Superior temporal gyrus (tissue), 1 donor: Measurements from ENCODE around the gene AFAP1.

Experiments
- DNase-seq: peaks from one replicate; pipeline ENCODE4 v3.0.0-alpha.2; 2016; ENCODE audit errors: extremely low spot score

AFAP1 gene

DNA sequence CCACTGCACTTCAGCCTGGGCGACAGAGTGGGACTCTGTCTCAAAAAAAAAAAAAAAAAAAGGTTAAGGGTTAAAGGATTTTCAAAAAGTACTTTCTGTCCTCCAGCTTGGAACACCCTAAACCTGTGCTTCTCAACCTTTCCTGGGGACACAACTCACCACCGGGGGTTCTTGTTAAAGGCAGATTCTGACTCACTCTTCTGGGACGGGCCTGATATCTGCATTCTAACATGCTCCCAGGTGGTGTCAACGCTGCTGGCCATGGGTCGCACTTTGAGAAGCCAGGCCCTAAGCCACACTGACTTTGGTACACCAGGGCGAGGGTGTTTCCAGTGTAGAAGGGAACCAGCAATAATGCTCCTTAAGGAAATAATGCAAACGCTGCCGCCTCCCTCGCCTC is 46.1 kb downstream of the AFAP1 start:
- DNase-seq: no peak

- DNase-seq: no peak
These were observed 47.2 kb downstream of the AFAP1 start for GRCh38 chr4:7892212-7893019.

DNA sequence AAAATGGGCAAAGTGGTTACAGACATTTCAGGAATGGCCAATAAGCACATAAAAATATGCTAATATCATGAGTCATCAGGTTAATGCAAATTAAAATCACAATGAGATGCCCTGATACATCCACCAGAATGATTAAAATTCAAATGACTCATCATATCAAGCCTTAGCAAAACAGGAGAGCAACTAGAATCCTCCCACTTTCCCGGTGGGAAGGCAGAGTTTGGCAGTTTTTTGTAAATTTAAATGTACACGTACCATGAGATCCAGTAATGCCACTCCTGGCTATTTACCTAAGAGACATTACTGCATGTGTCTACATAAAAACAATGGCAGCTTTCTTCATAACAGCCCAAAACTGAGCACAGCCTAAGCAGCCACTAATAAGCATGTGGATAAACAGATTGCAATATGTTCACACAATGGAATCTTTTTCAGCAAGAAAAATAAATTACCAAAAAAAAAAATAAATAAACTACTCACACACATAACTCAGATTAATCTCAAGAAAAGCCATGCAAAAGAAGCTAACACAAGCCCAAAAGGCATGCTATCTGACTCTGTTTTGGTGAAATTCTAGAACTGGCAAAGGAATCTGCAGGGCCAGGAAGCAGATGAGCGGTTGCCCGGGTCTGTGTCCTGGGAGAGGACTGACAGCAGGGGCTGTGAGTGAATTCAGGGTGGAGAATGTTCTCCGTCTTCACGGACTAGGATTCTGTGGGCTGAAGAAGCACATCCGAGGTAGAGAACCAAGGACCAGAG is 48.8 kb downstream of the AFAP1 start:
- DNase-seq: no peak

DNA sequence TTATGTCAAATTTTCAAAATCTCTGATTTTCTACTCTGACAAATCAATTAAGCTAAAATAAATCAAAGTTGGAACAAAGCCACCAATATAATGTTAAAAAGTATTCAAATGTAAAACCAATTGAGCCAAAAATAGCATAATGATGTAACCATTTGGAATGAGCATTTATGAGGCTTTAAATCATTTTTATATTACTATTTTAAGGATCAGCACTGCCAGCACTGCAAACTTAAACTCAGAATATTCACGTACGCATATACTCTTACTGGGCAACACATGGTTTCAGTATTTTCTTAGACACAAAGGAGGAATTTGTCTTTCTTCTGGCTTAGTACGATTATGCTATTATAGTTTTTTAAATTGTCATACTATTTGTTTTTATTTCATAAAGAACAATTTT is 52.2 kb downstream of the AFAP1 start:
- no peak for DNase-seq

DNA sequence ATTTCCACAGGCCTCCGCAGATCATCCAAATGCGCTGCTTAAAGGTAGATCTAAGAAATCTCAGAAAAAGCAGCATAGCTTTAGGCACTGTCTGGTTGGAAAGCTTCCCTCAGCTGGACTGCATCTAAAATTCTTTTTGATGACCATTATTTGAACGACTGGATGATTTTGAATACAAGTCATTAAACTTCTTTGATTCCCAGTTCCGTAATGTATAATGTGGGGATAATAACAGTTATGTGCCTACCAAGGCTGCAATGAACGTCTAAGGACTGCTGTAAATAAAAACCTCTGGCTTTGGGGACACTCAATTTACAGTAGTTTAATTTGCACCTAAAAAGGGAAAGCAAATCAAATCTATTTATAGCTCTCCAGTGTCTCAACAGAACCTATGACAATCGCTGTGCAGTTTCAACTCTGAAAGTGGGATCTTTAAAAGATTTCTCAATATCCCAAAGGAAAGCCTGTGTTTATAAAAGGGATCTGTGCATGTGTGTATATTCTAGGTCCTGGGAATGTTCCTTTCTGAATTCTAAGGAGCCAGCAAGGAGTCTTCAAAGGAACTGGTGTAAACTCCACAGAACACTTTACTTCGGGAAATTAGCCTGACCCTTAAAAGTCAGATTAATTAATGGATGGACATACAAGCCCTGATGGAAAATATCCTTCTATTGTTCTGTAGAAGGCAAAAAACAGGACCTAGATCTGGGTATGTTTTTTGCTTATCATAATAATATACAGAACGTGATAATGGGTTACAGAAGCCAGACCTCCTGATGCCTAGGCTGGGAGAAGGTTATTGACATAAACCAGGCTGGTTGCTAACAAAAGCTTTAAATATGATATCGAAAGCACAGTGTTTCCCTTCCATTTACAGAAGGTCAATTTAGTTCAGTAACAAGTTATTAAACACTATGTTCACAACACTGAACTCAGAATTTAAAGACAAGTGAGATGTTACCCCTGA is 53.4 kb downstream of the AFAP1 start:
- DNase-seq: no peak

- no peak for DNase-seq
These were observed 54.2 kb downstream of the AFAP1 start for GRCh38 chr4:7885216-7886006.

GRCh38 chr4:7880683-7881082 is 59.0 kb downstream of the AFAP1 start:
- no peak for DNase-seq

- no peak for DNase-seq
These were observed 60.5 kb downstream of the AFAP1 start for GRCh38 chr4:7879127-7879526.

GRCh38 chr4:7878323-7878722 is 61.3 kb downstream of the AFAP1 start:
- no peak for DNase-seq

DNA sequence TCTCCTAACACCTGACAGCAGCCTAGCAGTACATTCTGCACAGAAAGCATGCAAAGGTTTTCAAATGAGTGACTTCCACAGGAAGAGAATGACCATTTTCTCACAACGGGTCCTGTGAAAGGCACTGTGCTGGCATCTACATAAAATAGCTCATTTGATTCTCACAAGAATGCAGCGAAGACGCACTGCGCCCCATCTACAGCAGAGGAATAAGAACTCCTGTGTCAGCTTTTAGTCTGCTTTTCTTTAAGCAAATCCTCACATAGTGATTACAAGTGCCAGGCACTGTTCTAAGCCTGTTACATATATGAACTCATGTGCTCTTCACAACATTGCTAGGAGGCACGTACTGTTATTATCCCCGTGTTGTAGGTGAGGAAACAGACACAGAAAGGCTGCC is 62.5 kb downstream of the AFAP1 start:
- no peak for DNase-seq

DNA sequence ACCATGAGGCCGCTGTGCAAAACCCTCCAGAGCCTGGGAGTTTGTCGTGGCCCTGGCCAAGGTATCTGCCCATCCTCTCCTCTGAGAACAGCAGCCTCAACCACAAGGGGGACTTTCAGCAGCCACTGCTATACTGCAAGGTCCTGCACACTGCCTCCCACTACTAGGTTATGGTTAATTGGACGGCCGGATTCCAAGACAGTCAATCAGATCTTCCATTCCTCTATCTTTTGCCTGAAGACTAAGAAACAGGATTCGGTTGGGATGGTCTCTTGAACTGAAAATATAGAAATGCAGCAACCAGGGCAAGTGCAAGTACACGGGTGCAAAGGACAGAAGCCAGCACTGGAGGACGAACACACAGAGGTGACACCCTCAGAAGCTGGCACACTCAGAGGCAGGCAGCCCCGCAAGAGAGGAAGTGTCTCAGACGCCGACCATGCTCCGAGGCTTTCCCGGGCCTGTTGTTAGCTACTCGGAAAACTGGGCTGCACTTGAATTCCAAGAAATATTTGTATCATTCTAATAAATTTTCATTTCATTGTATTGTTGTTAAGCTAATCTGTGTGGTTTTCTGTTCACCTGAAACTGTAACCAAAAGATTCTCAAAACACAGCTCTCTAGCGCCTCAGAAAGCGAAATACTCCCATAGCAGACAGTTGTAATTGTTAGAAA is 63.3 kb downstream of the AFAP1 start:
- no peak for DNase-seq

DNA sequence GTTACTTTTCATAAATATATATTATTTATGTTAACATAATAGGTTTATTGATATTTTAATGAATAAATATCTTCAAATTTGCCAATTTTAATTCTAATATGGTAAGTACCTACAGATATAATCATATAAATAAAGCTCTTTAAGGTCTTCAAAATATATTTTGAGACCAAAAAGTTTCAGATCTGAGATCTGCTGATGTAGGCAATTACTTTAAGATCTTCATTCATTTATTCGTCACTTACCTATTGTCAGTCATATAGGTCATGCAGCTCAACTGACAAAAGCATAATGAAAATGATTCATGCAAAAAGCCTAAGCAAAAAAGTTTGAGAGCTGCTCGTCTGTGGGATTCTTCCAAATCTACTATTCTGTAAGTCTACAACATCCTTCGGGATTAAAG is 64.8 kb downstream of the AFAP1 start:
- DNase-seq: no peak

DNA sequence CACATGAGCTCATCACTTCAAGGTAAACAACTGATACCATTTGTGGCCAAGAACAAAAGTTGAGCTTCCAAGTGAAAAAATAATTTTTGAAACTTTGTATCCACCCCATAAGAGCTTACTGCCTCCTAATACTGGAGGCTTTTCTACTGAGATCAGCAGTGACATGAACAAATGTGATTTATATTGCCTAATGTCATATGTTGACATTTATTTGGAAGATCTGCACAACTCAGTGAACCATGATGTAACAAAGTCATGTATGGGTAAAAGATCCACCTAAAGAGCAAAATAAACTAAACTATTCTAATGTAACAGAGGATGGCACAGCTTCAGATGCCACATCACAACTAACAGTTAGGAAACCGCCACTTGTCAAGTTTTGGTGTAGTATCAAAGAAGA is 65.8 kb downstream of the AFAP1 start:
- DNase-seq: no peak

DNA sequence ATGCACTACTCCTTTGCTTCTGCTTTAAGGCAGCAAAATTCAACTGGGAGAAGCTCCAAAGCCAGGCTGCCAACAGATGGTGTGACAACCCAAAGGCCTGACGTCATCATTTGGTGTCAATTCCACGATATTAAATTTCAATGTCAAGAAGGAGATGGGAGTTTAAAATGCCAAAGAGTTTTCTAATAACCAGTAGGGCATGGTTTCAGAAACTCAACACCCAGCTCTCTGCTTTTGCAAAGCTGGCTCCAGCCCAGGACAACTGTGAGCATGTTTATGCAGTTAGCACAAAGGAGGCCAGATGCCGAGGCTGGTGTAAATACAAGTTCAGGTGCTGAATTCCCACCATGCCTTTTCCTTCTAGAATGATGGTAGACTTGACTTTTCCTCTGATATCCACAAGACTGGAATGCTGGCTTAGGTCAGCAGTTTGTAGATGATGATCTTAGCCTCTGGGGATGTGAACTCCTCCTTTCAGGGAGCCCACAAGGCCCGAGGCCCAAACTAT is 67.3 kb downstream of the AFAP1 start:
- peak; percentile 73 for DNase-seq

DNA sequence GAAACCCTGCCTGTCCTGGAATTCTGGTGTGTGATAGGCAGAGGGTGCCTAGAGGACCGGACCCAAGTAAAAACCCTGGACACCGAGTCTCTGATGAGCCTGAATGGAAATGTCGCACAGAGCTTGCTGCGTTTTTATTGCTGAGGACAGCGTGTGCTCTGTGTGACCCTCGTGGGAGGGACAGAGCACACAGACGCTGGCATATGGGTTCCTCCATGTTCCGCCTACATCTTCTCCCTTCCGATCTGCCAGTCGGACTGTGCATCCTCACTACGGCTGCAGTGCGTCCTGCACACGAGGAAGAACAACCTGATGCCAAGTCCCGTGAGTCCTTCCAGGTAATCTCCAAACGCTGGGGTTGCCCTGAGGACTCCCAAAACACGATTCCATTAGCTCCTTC is 68.3 kb downstream of the AFAP1 start:
- DNase-seq: no peak

- no peak for DNase-seq
These were observed 70.7 kb downstream of the AFAP1 start for GRCh38 chr4:7868892-7869471.

GRCh38 chr4:7868436-7868775 is 71.3 kb downstream of the AFAP1 start:
- DNase-seq: no peak

DNA sequence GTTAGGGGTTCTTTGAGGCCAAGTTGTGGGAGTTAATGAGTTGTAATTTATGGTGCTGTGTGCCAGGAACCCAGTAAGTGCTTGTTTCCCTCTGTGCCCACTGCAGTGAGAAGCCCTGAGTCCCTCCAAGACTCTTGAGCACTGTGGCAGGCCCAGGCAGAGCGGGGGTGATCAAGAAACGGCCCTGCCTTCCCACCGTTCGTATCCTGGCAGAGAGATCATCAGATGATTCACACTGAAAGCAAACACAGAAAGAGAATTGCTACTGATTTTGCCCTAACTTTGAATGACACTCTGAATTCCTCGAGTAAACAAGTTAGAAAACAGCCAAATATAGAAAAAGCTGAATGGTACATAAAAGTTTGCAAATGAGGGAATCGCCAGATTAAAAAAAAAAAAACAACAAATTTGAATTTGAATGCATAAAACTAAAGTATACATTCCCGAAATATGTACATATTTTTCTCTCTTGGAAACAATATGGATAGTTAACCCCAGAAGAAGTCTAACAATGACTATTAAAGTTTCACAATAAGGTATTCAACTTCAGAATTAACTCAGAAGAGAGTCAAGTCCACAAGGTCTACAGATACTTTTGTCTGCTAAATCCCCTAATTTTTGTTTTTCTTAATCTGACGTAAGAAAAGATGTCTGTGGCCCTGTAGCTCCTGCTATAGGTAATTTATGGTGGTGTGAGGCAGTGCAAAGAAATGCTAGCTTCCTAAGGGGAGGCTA is 71.8 kb downstream of the AFAP1 start:
- DNase-seq: no peak

DNA sequence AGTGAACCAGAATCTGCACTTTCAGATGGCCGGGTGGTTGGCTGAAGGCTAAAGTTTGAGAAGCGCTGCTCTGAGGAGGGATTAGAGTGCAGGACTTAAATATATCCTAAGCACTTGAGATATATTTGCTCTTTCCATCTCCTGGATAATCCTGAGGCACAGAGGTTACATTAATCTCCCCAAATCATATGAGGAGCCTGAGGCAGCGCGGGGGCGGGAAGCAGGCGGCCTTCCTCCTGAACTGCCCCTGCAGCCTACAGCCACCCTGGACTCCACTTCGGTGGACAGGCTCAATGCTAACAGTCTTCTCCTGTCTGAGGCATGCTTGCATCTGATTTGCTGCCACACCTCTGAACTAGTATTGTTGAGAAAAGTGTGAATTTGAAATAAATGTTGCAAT is 72.5 kb downstream of the AFAP1 start:
- DNase-seq: no peak

GRCh38 chr4:7865533-7865932 is 74.1 kb downstream of the AFAP1 start:
- no peak for DNase-seq
